ENCODE data around the gene MECP2. TPM values are rescaled to one million over a fixed set of nuclear protein-coding genes. Genes with fewer than 3 reads are reported as not detected.

Gene MECP2
- total RNA-seq, 1 donor from 2014 or later = 21.1 TPM

- FAIRE-seq (peak; percentile 68), DNase-seq (ENCODE audit: low read depth) (no peak)
- peak overlapping the region; percentile 52 for H3K4me3 ChIP-seq (ENCODE audit: low read depth, low read length)
- TF ChIP-seq CTCF (IDR thresholded peaks at IDR 0.05; ENCODE audit: insufficient read depth, low read length, severe bottlenecking) = no peak
- H3K36me3 ChIP-seq (ENCODE audit: control insufficient read depth, insufficient read depth, low read length) = peaks cover 7% of the 10 kb centered on the region
- no peaks in the 10 kb centered on the region for H3K27me3 ChIP-seq (ENCODE audit: control insufficient read depth, insufficient read depth, low read length)
Observed at GRCh38 chrX:154020536-154021115, 76.9 kb downstream of the MECP2 start.

GRCh38 chrX:154019633-154020528 lies 77.6 kb downstream of the MECP2 start, which contains the start of gene IRAK1:
Gene IRAK1 (minus strand): TSS chrX:154019902. CDS start chrX:154019812, 90 bp downstream.
- peaks cover 10% of the 10 kb centered on the region for H3K36me3 ChIP-seq (ENCODE audit: control insufficient read depth, insufficient read depth, low read length)
- no peak for TF ChIP-seq CTCF (IDR thresholded peaks at IDR 0.05; ENCODE audit: insufficient read depth, low read length, severe bottlenecking)
- H3K27me3 ChIP-seq (ENCODE audit: control insufficient read depth, insufficient read depth, low read length) = no peaks in the 10 kb centered on the region
- FAIRE-seq (no peak), DNase-seq (ENCODE audit: low read depth) (peak; percentile 18)
- H3K4me3 ChIP-seq (ENCODE audit: low read depth, low read length) = peak within 1 kb of the TSS; percentile 59

DNA sequence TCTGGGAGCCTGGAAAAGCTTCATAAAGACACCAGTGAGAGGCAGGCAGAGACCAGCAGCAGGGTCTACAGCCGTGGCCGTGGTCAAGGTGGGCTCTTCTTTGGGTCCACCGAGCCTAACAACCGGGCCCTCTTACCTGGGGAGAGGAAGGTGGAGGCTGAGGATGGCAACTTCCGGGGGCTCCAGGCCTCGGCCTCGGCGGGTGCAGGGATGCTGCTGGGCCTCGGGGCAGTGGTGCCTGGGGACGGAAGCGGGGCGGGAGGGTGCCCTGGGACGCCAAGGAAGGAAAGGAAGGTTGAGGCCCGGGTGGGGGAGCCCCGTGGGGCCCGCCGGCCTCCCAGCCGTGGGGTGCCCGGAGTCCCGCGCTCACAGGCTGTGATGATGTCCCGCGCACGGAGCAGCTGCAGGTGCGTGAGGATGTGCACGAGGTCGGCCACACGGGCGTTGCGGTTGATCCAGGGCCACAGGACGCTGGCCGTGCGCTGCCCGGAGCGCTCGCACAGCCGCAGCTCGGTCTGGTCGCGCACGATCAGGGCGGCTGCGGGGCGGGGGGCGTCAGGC lies 78.4 kb downstream of the MECP2 start:
- Histone ChIP-seq H3K27me3 (ENCODE audit: control insufficient read depth, insufficient read depth, low read length) (no peaks in the 10 kb centered on the region), H3K4me3 (ENCODE audit: low read depth, low read length) (peak overlapping the region; percentile 59), H3K36me3 (ENCODE audit: control insufficient read depth, insufficient read depth, low read length) (peaks cover 10% of the 10 kb centered on the region)
- no peak for DNase-seq (ENCODE audit: low read depth)
- TF ChIP-seq CTCF (IDR thresholded peaks at IDR 0.05; ENCODE audit: insufficient read depth, low read length, severe bottlenecking) = no peak
- FAIRE-seq = no peak

GRCh38 chrX:154018518-154019060 lies 78.9 kb downstream of the MECP2 start:
- FAIRE-seq = no peak

More at GRCh38 chrX:154018518-154019060, 78.9 kb downstream of the MECP2 start:
- no peak for DNase-seq (ENCODE audit: low read depth)
- Histone ChIP-seq H3K27me3 (ENCODE audit: control insufficient read depth, insufficient read depth, low read length) (no peaks in the 10 kb centered on the region), H3K4me3 (ENCODE audit: low read depth, low read length) (peak overlapping the region; percentile 59), H3K36me3 (ENCODE audit: control insufficient read depth, insufficient read depth, low read length) (peaks cover 10% of the 10 kb centered on the region)
- no peak for TF ChIP-seq CTCF (IDR thresholded peaks at IDR 0.05; ENCODE audit: insufficient read depth, low read length, severe bottlenecking)
